Measurements from ENCODE around the gene HORMAD2.
"Not testable (repeated sequence)": the region's sequence is repeated elsewhere in the genome, so short reads cannot be mapped to it uniquely, and the experiment has no call there.

- TF ChIP-seq CTCF (IDR thresholded peaks at IDR 0.05 in 4 of 5, conservative IDR thresholded peaks at IDR 0.05 in 1 of 5); POLR2A (IDR thresholded peaks at IDR 0.05): not testable (repeated sequence)
Measured at GRCh38 chr22:30087037-30087436, 6.8 kb downstream of the HORMAD2 start.

All from gastrocnemius medialis (tissue), 4 donors.